Body of pancreas (tissue), 4 donors: Measurements from ENCODE around the gene IL25.

Source experiments
- CTCF ChIP-seq, 7 experiments: fragments of 450-650 bp in 4 of 7; fragments of 200-600 bp in 3 of 7; sonication (generic) in 3 of 7; IDR thresholded peaks; one replicate each; pipeline ENCODE4 v1.5.1; 2016 to 2019; ENCODE audit warnings: antibody characterized with exemption in 7 of 7
- POLR2A ChIP-seq, 3 donors: fragments of 450-650 bp; IDR thresholded peaks; one replicate each; pipeline ENCODE4 v1.6.1; 2016; ENCODE audit warnings: antibody characterized with exemption in 3 of 3, mild to moderate bottlenecking in 2 of 3

- no peak for TF ChIP-seq CTCF (IDR thresholded peaks at IDR 0.05)
- no peak for TF ChIP-seq POLR2A (IDR thresholded peaks at IDR 0.05)
Observed at GRCh38 chr14:23402296-23403138, 29.9 kb downstream of the IL25 start.
